KMS-11 (cell line): Measurements from ENCODE around the gene KIF5C.

Experiments used
- H2AFZ ChIP-seq: fragments of 200-600 bp; sonication (generic); 2 replicates; pipeline ENCODE4 v1.6.1; 2016; ENCODE audit warnings: antibody characterized with exemption, mixed run types, low read depth
- H3K27ac ChIP-seq: fragments of 200-600 bp; sonication (generic); 2 replicates; pipeline ENCODE4 v1.6.1; 2016; ENCODE audit warnings: mild to moderate bottlenecking, mixed run types
- H3K27me3 ChIP-seq: fragments of 200-600 bp; sonication (generic); 2 replicates; pipeline ENCODE4 v1.6.1; 2017; ENCODE audit warnings: mild to moderate bottlenecking, low read depth, mixed run types, moderate library complexity; ENCODE audit not compliant: insufficient read depth
- H3K36me3 ChIP-seq: fragments of 200-600 bp; sonication (generic); 2 replicates; pipeline ENCODE4 v1.6.1; 2017; ENCODE audit warnings: mild to moderate bottlenecking, mixed run types; ENCODE audit not compliant: insufficient read depth
- H3K4me1 ChIP-seq: fragments of 200-600 bp; sonication (generic); 2 replicates; pipeline ENCODE4 v1.6.1; 2016; ENCODE audit warnings: mild to moderate bottlenecking, low read depth, mixed run types; ENCODE audit not compliant: poor library complexity, severe bottlenecking
- H3K4me2 ChIP-seq: fragments of 200-600 bp; sonication (generic); 2 replicates; pipeline ENCODE4 v1.7.0; 2016; ENCODE audit warnings: mild to moderate bottlenecking, mixed run types
- H3K4me3 ChIP-seq: fragments of 200-600 bp; sonication (generic); IDR thresholded peaks from 2 replicates; pipeline ENCODE4 v1.6.1; 2017; ENCODE audit warnings: low read depth, low read length, mixed read lengths; ENCODE audit not compliant: insufficient read depth
- H3K79me2 ChIP-seq: fragments of 200-600 bp; sonication (generic); 2 replicates; pipeline ENCODE4 v1.6.1; 2016; ENCODE audit warnings: low read depth, mixed run types; ENCODE audit not compliant: insufficient read depth
- H3K9ac ChIP-seq: fragments of 200-600 bp; sonication (generic); 2 replicates; pipeline ENCODE4 v1.6.1; 2016; ENCODE audit warnings: mild to moderate bottlenecking, mixed run types
- H4K20me1 ChIP-seq: fragments of 200-600 bp; sonication (generic); 2 replicates; pipeline ENCODE4 v1.6.1; 2016; ENCODE audit warnings: mild to moderate bottlenecking, mixed run types; ENCODE audit not compliant: insufficient read depth
- TF ChIP-seq, protein P1 (sequence below): fragments of 200-600 bp; sonication (generic); conservative IDR thresholded peaks from 2 replicates; pipeline ENCODE4 v1.6.1; 2017; ENCODE audit warnings: low read depth, mild to moderate bottlenecking, antibody characterized with exemption, low read length, moderate library complexity, mixed read lengths

The KIF5C gene

DNA sequence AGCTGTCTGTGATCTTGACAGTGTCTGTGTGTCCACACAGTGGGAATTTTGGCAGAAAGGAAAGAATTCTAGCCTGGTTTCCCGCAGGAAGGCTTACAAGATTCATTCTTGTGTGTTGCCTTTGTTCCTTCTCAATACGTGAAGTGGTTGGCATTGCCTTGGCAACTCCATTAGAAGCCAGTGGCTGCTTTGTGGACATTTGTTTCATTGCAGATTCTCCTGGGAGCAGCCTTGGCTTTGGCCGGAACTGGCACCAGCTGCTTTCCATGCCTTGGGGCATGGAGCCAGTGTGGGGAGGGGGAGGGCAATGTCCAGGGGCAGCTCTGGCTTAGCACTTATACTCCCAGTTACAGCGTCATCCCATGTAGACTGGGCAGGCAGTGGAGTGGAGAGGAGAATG, 39.4 kb downstream of the KIF5C start:
- TF ChIP-seq, protein P1, sequence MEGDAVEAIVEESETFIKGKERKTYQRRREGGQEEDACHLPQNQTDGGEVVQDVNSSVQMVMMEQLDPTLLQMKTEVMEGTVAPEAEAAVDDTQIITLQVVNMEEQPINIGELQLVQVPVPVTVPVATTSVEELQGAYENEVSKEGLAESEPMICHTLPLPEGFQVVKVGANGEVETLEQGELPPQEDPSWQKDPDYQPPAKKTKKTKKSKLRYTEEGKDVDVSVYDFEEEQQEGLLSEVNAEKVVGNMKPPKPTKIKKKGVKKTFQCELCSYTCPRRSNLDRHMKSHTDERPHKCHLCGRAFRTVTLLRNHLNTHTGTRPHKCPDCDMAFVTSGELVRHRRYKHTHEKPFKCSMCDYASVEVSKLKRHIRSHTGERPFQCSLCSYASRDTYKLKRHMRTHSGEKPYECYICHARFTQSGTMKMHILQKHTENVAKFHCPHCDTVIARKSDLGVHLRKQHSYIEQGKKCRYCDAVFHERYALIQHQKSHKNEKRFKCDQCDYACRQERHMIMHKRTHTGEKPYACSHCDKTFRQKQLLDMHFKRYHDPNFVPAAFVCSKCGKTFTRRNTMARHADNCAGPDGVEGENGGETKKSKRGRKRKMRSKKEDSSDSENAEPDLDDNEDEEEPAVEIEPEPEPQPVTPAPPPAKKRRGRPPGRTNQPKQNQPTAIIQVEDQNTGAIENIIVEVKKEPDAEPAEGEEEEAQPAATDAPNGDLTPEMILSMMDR = no peak
- H3K4me2 ChIP-seq = no peak overlapping the region
- no peaks in the 10 kb centered on the region for H4K20me1 ChIP-seq
- H3K36me3 ChIP-seq = no peaks in the 10 kb centered on the region
- no peak overlapping the region for H3K4me3 ChIP-seq
- H3K79me2 ChIP-seq = no peaks in the 10 kb centered on the region
- H3K27ac ChIP-seq = no peak overlapping the region
- no peaks in the 10 kb centered on the region for H3K27me3 ChIP-seq
- H2AFZ ChIP-seq = no peak overlapping the region
- H3K4me1 ChIP-seq = no peaks in the 10 kb centered on the region
- no peak overlapping the region for H3K9ac ChIP-seq

GRCh38 chr2:148917431-148917830, 42.4 kb downstream of the KIF5C start:
- Histone ChIP-seq H3K79me2 (no peaks in the 10 kb centered on the region), H3K36me3 (no peaks in the 10 kb centered on the region), H4K20me1 (no peaks in the 10 kb centered on the region), H3K4me2 (no peak overlapping the region), H3K9ac (no peak overlapping the region), H3K4me1 (no peaks in the 10 kb centered on the region), H2AFZ (no peak overlapping the region), H3K27ac (no peak overlapping the region), H3K27me3 (no peaks in the 10 kb centered on the region), H3K4me3 (no peak overlapping the region)
- TF ChIP-seq, protein P1 = no peak

DNA sequence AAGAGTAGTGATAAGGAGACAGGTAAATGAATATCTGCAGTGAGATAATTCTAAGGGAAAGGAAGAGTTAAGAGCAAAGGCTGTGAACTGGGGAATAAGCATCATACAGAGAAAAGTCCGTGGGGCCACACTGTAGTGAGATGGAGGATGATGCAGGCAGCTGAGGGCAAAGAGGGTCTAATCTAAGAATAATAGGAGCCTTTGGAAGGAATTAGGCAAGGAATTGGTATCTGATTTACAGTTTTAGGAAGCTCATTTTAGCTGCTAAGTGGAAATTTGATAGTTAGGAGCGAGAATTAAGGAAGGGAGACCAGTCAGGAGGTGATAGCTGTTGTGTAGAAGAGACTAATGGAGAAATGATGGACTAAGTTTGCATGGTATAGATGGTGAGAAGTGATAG, 43.5 kb downstream of the KIF5C start:
- Histone ChIP-seq H3K4me3 (no peak overlapping the region), H3K27me3 (no peaks in the 10 kb centered on the region), H3K27ac (no peak overlapping the region), H3K4me1 (no peaks in the 10 kb centered on the region), H3K9ac (no peak overlapping the region), H3K4me2 (no peak overlapping the region), H4K20me1 (no peaks in the 10 kb centered on the region), H3K36me3 (no peaks in the 10 kb centered on the region), H2AFZ (no peak overlapping the region), H3K79me2 (no peaks in the 10 kb centered on the region)
- TF ChIP-seq, protein P1 = no peak

- Histone ChIP-seq H3K36me3 (no peaks in the 10 kb centered on the region), H3K4me3 (no peak overlapping the region), H3K4me1 (no peaks in the 10 kb centered on the region), H3K27ac (no peak overlapping the region), H3K79me2 (no peaks in the 10 kb centered on the region), H3K9ac (no peak overlapping the region), H4K20me1 (no peaks in the 10 kb centered on the region), H3K4me2 (no peak overlapping the region), H2AFZ (no peak overlapping the region), H3K27me3 (no peaks in the 10 kb centered on the region)
- TF ChIP-seq, protein P1 = no peak
Observed at GRCh38 chr2:148920559-148920958, 45.5 kb downstream of the KIF5C start.

- no peak overlapping the region for H3K9ac ChIP-seq
- no peak overlapping the region for H3K4me2 ChIP-seq
- H3K79me2 ChIP-seq = no peaks in the 10 kb centered on the region
- H4K20me1 ChIP-seq = no peaks in the 10 kb centered on the region
- no peaks in the 10 kb centered on the region for H3K27me3 ChIP-seq
- no peaks in the 10 kb centered on the region for H3K36me3 ChIP-seq
- TF ChIP-seq, protein P1 = no peak
- no peak overlapping the region for H3K27ac ChIP-seq
- H3K4me1 ChIP-seq = no peaks in the 10 kb centered on the region
- no peak overlapping the region for H2AFZ ChIP-seq
- H3K4me3 ChIP-seq = no peak overlapping the region
Observed at GRCh38 chr2:148922062-148922461, 47.0 kb downstream of the KIF5C start.
